ENCODE data around the gene ALDH3A2.
"Not testable (repeated sequence)": the region's sequence is repeated elsewhere in the genome, so short reads cannot be mapped to it uniquely, and the experiment has no call there.

The ALDH3A2 gene

DNA sequence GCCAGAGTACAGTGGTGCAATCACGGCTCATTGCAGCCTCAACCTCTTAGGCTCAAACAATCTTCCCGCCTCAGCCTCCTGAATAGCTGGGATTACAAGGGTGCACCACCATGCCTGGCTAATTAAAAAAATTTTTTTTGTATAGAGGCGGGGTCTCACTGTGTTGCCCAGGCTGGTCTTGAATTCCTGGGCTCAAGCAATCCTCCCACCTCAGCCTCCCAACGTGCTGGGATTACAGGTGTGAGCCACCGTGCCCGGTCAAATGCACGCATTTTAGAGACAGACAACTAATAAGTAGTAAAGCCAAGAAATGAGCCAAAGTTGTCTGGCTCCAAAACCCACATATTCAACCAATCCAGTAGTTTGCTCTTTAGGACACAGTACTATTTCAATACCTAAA lies 21.1 kb downstream of the ALDH3A2 start:
- H3K9ac ChIP-seq (ENCODE audit: low read length); H3K27me3 ChIP-seq (ENCODE audit: control insufficient read depth, insufficient read depth, low read length); H3K27ac ChIP-seq (ENCODE audit: low read length); H3K4me3 ChIP-seq (ENCODE audit: low read length); H3K9me3 ChIP-seq (ENCODE audit: control insufficient read depth, low read depth, low read length); H3K4me1 ChIP-seq (ENCODE audit: control insufficient read depth, low read depth, low read length): not testable (repeated sequence)
- peaks cover 11% of the 10 kb centered on the region for H3K36me3 ChIP-seq (ENCODE audit: control insufficient read depth, low read depth, low read length)

DNA sequence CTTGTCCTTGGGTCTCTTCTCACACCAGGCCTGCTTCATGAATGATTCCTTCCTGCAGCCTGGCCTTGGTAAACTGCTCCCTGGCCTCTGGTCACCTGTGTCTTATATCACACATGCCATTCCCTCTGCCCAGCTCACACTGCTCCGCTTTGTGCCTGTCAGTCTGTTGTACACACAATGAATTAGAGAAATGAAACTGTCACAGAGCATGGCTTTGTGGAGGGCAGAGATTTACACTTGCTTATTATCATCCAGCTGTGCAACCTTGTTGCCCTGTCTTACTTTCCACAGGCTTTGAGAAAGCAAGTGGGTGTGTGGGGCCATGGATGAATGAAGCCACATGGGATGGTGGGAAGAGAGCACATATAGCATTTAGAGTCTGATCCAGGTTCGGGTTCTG lies 22.4 kb downstream of the ALDH3A2 start:
- no peak overlapping the region for H3K4me3 ChIP-seq (ENCODE audit: low read length)
- H3K27me3 ChIP-seq (ENCODE audit: control insufficient read depth, insufficient read depth, low read length), result no peaks in the 10 kb centered on the region
- H3K9me3 ChIP-seq (ENCODE audit: control insufficient read depth, low read depth, low read length), result no peaks in the 10 kb centered on the region
- H3K27ac ChIP-seq (ENCODE audit: low read length), result no peak overlapping the region
- H3K4me1 ChIP-seq (ENCODE audit: control insufficient read depth, low read depth, low read length), result no peaks in the 10 kb centered on the region
- H3K9ac ChIP-seq (ENCODE audit: low read length), result no peak overlapping the region
- H3K36me3 ChIP-seq (ENCODE audit: control insufficient read depth, low read depth, low read length), result peaks cover 14% of the 10 kb centered on the region

- Histone ChIP-seq H3K27me3 (ENCODE audit: control insufficient read depth, insufficient read depth, low read length) (no peaks in the 10 kb centered on the region), H3K4me1 (ENCODE audit: control insufficient read depth, low read depth, low read length) (no peaks in the 10 kb centered on the region), H3K4me3 (ENCODE audit: low read length) (no peak overlapping the region), H3K9me3 (ENCODE audit: control insufficient read depth, low read depth, low read length) (peaks cover 2% of the 10 kb centered on the region), H3K36me3 (ENCODE audit: control insufficient read depth, low read depth, low read length) (peaks cover 14% of the 10 kb centered on the region), H3K9ac (ENCODE audit: low read length) (no peak overlapping the region), H3K27ac (ENCODE audit: low read length) (no peak overlapping the region)
These were observed 22.9 kb downstream of the ALDH3A2 start for GRCh38 chr17:19671433-19671832.

DNA sequence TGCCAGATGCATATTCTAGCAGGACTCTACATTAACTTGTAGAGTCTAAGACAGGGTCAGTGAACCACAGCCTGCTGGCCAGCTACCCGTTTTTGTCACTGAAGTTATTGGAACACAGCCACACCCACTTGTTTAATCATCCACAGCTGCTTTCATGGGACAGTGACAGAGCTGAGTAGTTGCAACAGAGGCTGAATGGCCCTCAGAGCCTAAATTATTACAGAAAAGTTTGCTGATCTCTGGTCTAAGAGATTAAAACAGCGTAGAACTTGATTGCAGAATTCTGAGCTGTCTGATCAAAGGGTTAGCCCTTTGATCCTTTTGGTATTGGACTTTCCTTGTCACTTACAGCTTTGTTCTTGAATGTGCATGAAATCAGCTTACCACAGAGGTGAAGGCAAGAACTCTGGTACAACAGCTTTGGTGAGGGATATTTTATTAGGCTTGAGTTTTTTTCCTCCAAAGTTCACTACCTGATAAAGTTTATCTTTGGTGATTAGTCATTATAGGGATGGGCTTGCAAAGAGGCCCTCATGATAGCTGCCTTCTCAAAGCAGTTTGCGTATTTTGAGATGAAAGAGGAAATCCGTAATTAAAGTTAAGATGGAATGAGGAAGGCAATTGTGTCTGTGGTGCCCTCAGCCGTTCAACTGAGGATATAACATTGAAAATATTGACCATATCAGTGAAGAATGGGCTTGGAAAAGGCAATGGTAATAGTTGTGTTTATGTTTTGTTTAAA lies 23.6 kb downstream of the ALDH3A2 start:
- H3K36me3 ChIP-seq (ENCODE audit: control insufficient read depth, low read depth, low read length), result peaks cover 19% of the 10 kb centered on the region
- no peak overlapping the region for H3K9ac ChIP-seq (ENCODE audit: low read length)
- H3K4me1 ChIP-seq (ENCODE audit: control insufficient read depth, low read depth, low read length), result no peaks in the 10 kb centered on the region
- H3K27ac ChIP-seq (ENCODE audit: low read length), result no peak overlapping the region
- peaks cover 7% of the 10 kb centered on the region for H3K9me3 ChIP-seq (ENCODE audit: control insufficient read depth, low read depth, low read length)
- H3K4me3 ChIP-seq (ENCODE audit: low read length), result no peak overlapping the region
- H3K27me3 ChIP-seq (ENCODE audit: control insufficient read depth, insufficient read depth, low read length), result no peaks in the 10 kb centered on the region

DNA sequence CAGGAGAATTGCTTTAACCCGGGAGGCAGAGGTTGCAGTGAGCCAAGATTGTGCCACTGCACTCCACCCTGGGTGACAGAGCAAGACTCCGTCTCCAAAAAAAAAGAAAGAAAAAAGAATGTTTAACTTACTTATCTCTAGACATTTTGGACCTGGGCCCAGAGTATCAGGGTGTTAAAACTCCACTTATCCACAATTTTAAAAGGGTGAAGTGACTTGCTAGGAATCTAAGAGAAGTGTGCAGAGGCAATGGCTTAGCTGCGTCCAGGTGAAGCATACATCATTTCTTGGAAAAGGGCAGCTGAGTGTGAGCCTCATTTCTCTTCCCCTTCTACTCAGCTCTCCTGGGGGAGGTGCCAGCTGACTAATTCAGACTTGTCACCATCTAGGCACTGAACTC lies 25.1 kb downstream of the ALDH3A2 start:
- no peak overlapping the region for H3K27ac ChIP-seq (ENCODE audit: low read length)
- no peaks in the 10 kb centered on the region for H3K27me3 ChIP-seq (ENCODE audit: control insufficient read depth, insufficient read depth, low read length)
- peaks cover 24% of the 10 kb centered on the region for H3K36me3 ChIP-seq (ENCODE audit: control insufficient read depth, low read depth, low read length)
- H3K9ac ChIP-seq (ENCODE audit: low read length), result no peak overlapping the region
- H3K4me1 ChIP-seq (ENCODE audit: control insufficient read depth, low read depth, low read length), result no peaks in the 10 kb centered on the region
- no peak overlapping the region for H3K4me3 ChIP-seq (ENCODE audit: low read length)
- H3K9me3 ChIP-seq (ENCODE audit: control insufficient read depth, low read depth, low read length), result peaks cover 21% of the 10 kb centered on the region

DNA sequence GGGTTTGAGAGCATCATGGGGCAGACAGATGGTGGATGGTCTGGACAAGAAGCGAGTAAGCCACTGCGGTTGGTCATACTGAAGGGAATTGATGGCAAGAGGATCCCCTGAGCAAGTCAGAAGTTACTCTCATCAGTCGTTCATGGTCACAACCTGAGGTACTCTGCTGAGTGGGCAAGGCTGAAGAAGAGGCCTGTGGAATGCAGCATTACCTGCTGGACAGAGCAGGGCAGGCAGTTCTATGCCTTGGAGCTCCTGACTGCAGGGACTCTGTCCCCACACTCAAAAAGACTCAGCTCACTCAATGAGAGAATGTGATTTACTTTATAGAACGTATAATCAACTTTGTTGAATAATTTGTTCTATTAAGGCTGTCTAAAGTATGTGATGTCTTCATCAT lies 28.3 kb downstream of the ALDH3A2 start:
- Histone ChIP-seq H3K27ac (ENCODE audit: low read length) (no peak overlapping the region), H3K4me3 (ENCODE audit: low read length) (no peak overlapping the region), H3K27me3 (ENCODE audit: control insufficient read depth, insufficient read depth, low read length) (no peaks in the 10 kb centered on the region), H3K4me1 (ENCODE audit: control insufficient read depth, low read depth, low read length) (no peaks in the 10 kb centered on the region), H3K36me3 (ENCODE audit: control insufficient read depth, low read depth, low read length) (peaks cover 32% of the 10 kb centered on the region), H3K9me3 (ENCODE audit: control insufficient read depth, low read depth, low read length) (peaks cover 28% of the 10 kb centered on the region), H3K9ac (ENCODE audit: low read length) (no peak overlapping the region)

DNA sequence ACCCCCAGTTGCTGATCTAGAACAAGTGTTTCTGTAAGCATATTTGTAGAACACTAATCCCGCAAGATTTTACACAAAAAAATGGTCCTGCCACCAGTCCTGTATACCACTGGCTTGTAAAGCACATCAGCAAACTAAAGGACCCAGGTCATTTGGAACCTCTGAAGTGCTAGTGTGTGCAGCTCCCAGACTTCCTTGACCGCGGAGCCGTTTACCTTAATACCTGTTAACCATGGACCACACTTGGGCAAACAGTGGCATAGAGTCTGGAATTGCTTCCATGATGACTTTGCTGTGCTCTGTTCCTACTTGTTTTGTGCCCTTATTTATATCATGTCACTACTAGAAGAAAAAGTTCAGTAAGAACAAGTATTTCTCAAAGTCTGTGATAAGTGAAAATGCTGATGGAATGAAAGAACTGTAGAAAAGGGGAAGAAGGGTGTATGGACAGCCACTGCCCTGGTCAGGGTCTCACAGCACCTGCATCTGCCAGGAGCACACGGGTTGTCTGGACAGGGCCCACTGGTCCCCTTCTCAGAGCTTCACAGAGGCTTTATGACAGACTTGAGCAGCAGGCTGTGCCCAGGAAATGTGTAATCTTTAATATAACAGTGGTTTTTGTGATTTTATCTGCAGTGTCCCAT lies 29.3 kb downstream of the ALDH3A2 start:
- H3K4me3 ChIP-seq (ENCODE audit: low read length), result no peak overlapping the region
- H3K36me3 ChIP-seq (ENCODE audit: control insufficient read depth, low read depth, low read length), result peaks cover 32% of the 10 kb centered on the region
- no peak overlapping the region for H3K27ac ChIP-seq (ENCODE audit: low read length)
- H3K9me3 ChIP-seq (ENCODE audit: control insufficient read depth, low read depth, low read length), result peaks cover 28% of the 10 kb centered on the region
- H3K4me1 ChIP-seq (ENCODE audit: control insufficient read depth, low read depth, low read length), result no peaks in the 10 kb centered on the region
- H3K9ac ChIP-seq (ENCODE audit: low read length), result no peak overlapping the region
- no peaks in the 10 kb centered on the region for H3K27me3 ChIP-seq (ENCODE audit: control insufficient read depth, insufficient read depth, low read length)

GRCh38 chr17:19678581-19679453 lies 30.3 kb downstream of the ALDH3A2 start:
- Histone ChIP-seq H3K36me3 (ENCODE audit: control insufficient read depth, low read depth, low read length) (peaks cover 30% of the 10 kb centered on the region), H3K4me1 (ENCODE audit: control insufficient read depth, low read depth, low read length) (no peaks in the 10 kb centered on the region), H3K4me3 (ENCODE audit: low read length) (no peak overlapping the region), H3K9me3 (ENCODE audit: control insufficient read depth, low read depth, low read length) (peaks cover 30% of the 10 kb centered on the region), H3K9ac (ENCODE audit: low read length) (no peak overlapping the region), H3K27me3 (ENCODE audit: control insufficient read depth, insufficient read depth, low read length) (no peaks in the 10 kb centered on the region), H3K27ac (ENCODE audit: low read length) (no peak overlapping the region)

- H3K27me3 ChIP-seq (ENCODE audit: control insufficient read depth, insufficient read depth, low read length), result no peaks in the 10 kb centered on the region
- H3K4me3 ChIP-seq (ENCODE audit: low read length), result no peak overlapping the region
- H3K9me3 ChIP-seq (ENCODE audit: control insufficient read depth, low read depth, low read length), result peaks cover 24% of the 10 kb centered on the region
- no peaks in the 10 kb centered on the region for H3K4me1 ChIP-seq (ENCODE audit: control insufficient read depth, low read depth, low read length)
- no peak overlapping the region for H3K9ac ChIP-seq (ENCODE audit: low read length)
- H3K27ac ChIP-seq (ENCODE audit: low read length), result no peak overlapping the region
- peaks cover 9% of the 10 kb centered on the region for H3K36me3 ChIP-seq (ENCODE audit: control insufficient read depth, low read depth, low read length)
These were observed 34.6 kb downstream of the ALDH3A2 start for GRCh38 chr17:19683117-19683516.

GRCh38 chr17:19684909-19685580 lies 36.5 kb downstream of the ALDH3A2 start:
- H3K27ac ChIP-seq (ENCODE audit: low read length); H3K4me3 ChIP-seq (ENCODE audit: low read length); H3K27me3 ChIP-seq (ENCODE audit: control insufficient read depth, insufficient read depth, low read length); H3K9ac ChIP-seq (ENCODE audit: low read length); H3K4me1 ChIP-seq (ENCODE audit: control insufficient read depth, low read depth, low read length); H3K36me3 ChIP-seq (ENCODE audit: control insufficient read depth, low read depth, low read length): not testable (repeated sequence)
- peaks cover 22% of the 10 kb centered on the region for H3K9me3 ChIP-seq (ENCODE audit: control insufficient read depth, low read depth, low read length)

GRCh38 chr17:19686400-19687090 lies 38.0 kb downstream of the ALDH3A2 start:
- no peaks in the 10 kb centered on the region for H3K4me1 ChIP-seq (ENCODE audit: control insufficient read depth, low read depth, low read length)
- H3K9me3 ChIP-seq (ENCODE audit: control insufficient read depth, low read depth, low read length), result peaks cover 22% of the 10 kb centered on the region
- no peak overlapping the region for H3K9ac ChIP-seq (ENCODE audit: low read length)
- no peak overlapping the region for H3K4me3 ChIP-seq (ENCODE audit: low read length)
- no peak overlapping the region for H3K27ac ChIP-seq (ENCODE audit: low read length)
- H3K27me3 ChIP-seq (ENCODE audit: control insufficient read depth, insufficient read depth, low read length), result no peaks in the 10 kb centered on the region
- no peaks in the 10 kb centered on the region for H3K36me3 ChIP-seq (ENCODE audit: control insufficient read depth, low read depth, low read length)

Data from iPS-18a (cell line).